SK-N-SH treated with all-trans-retinoic acid at 6 μM for 48 hours (cell line): ENCODE measurements around the gene SERPINH1.

Experiments used
- ATAC-seq: fragments of 200-7000 bp; cut with Tn5 transposase; 3 replicates; pipeline ENCODE4 v1.9.1; 2020; ENCODE audit warnings: mild to moderate bottlenecking, moderate library complexity
- ARNTL ChIP-seq: fragments of 450-650 bp; formaldehyde crosslinking; IDR thresholded peaks from 2 replicates; pipeline ENCODE4 v1.5.0; 2020; ENCODE audit warnings: low read depth, mild to moderate bottlenecking, moderate library complexity, borderline replicate concordance
- BACH2 ChIP-seq: fragments of 250-450 bp; sonication (Bioruptor Pico); IDR thresholded peaks from 2 replicates; pipeline ENCODE4 v1.9.0; 2021; ENCODE audit warnings: mild to moderate bottlenecking, borderline replicate concordance
- CREB5 ChIP-seq: fragments of 250-450 bp; sonication (Bioruptor Pico); IDR thresholded peaks from 2 replicates; pipeline ENCODE4 v1.5.1; 2020; ENCODE audit warnings: low read depth, mild to moderate bottlenecking, moderate library complexity
- CSDC2 ChIP-seq: fragments of 250-450 bp; sonication (Bioruptor Pico); IDR thresholded peaks from 2 replicates; pipeline ENCODE4 v1.5.0; 2020; ENCODE audit warnings: mild to moderate bottlenecking, moderate library complexity
- CSRNP3 ChIP-seq: fragments of 250-450 bp; sonication (Bioruptor Pico); IDR thresholded peaks from 2 replicates; pipeline ENCODE4 v1.5.1; 2021; ENCODE audit warnings: mild to moderate bottlenecking, moderate library complexity
- ESRRG ChIP-seq: fragments of 250-450 bp; sonication (Bioruptor Pico); IDR thresholded peaks from 2 replicates; pipeline ENCODE4 v1.6.1; 2021; ENCODE audit warnings: mild to moderate bottlenecking
- GLIS3 ChIP-seq: fragments of 250-450 bp; sonication (Bioruptor Pico); IDR thresholded peaks from 2 replicates; pipeline ENCODE4 v1.5.0; 2020; ENCODE audit warnings: mild to moderate bottlenecking, moderate library complexity
- OSR1 ChIP-seq: fragments of 250-450 bp; sonication (Bioruptor Pico); IDR thresholded peaks from 2 replicates; pipeline ENCODE4 v1.8.0; 2022; ENCODE audit warnings: moderate library complexity, mild to moderate bottlenecking, inconsistent platforms
- PATZ1 ChIP-seq: fragments of 250-450 bp; sonication (Bioruptor Pico); IDR thresholded peaks from 2 replicates; pipeline ENCODE4 v1.8.0; 2020; ENCODE audit warnings: mild to moderate bottlenecking, moderate library complexity, borderline replicate concordance
- POU6F1 ChIP-seq: fragments of 250-450 bp; sonication (Bioruptor Pico); IDR thresholded peaks from 2 replicates; pipeline ENCODE4 v1.8.0; 2021; ENCODE audit warnings: low read depth, mild to moderate bottlenecking, moderate library complexity, borderline replicate concordance
- PPARA ChIP-seq: fragments of 250-450 bp; sonication (Bioruptor Pico); IDR thresholded peaks from 2 replicates; pipeline ENCODE4 v1.5.0; 2020; ENCODE audit warnings: mild to moderate bottlenecking, borderline replicate concordance
- RARB ChIP-seq: fragments of 250-450 bp; sonication (Bioruptor Pico); IDR thresholded peaks from 2 replicates; pipeline ENCODE4 v1.8.0; 2021; ENCODE audit warnings: mild to moderate bottlenecking, moderate library complexity
- TCF4 ChIP-seq: fragments of 250-450 bp; sonication (Bioruptor Pico); IDR thresholded peaks from 2 replicates; pipeline ENCODE4 v1.8.0; 2021; ENCODE audit warnings: mild to moderate bottlenecking, moderate library complexity, borderline replicate concordance
- TOX ChIP-seq: fragments of 250-450 bp; sonication (Bioruptor Pico); IDR thresholded peaks from 2 replicates; pipeline ENCODE4 v1.8.0; 2021; ENCODE audit warnings: mild to moderate bottlenecking, moderate library complexity, borderline replicate concordance
- TSHZ2 ChIP-seq: fragments of 250-450 bp; sonication (Bioruptor Pico); IDR thresholded peaks from 2 replicates; pipeline ENCODE4 v1.5.0; 2020; ENCODE audit warnings: mild to moderate bottlenecking, moderate library complexity
- ZFP3 ChIP-seq: fragments of 250-450 bp; sonication (Bioruptor Pico); IDR thresholded peaks from 2 replicates; pipeline ENCODE4 v1.5.0; 2020; ENCODE audit warnings: mild to moderate bottlenecking, moderate library complexity
- ZFP30 ChIP-seq: fragments of 450-650 bp; formaldehyde crosslinking; IDR thresholded peaks from 2 replicates; pipeline ENCODE4 v1.5.0; 2022; ENCODE audit warnings: mild to moderate bottlenecking, moderate library complexity
- ZNF565 ChIP-seq: fragments of 450-650 bp; formaldehyde crosslinking; conservative IDR thresholded peaks from 2 replicates; pipeline ENCODE4 v1.5.0; 2020; ENCODE audit warnings: low read depth, mild to moderate bottlenecking, moderate library complexity
- ZNF70 ChIP-seq: fragments of 450-650 bp; formaldehyde crosslinking; IDR thresholded peaks from 2 replicates; pipeline ENCODE4 v1.5.0; 2020; ENCODE audit warnings: mild to moderate bottlenecking, moderate library complexity

SERPINH1 gene

GRCh38 chr11:75535071-75535470 is 27.0 kb upstream of the SERPINH1 start (continued):
- TF ChIP-seq OSR1 (CRISPR knock-in tag), result no peak
- no peak for TF ChIP-seq ARNTL (CRISPR knock-in tag)
- no peak for TF ChIP-seq ZNF565 (CRISPR knock-in tag)
- no peak for TF ChIP-seq CREB5 (CRISPR knock-in tag)
- TF ChIP-seq, all 23 proteins: peak for 0

- no peak for ATAC-seq
- no peak for TF ChIP-seq BACH2 (CRISPR knock-in tag)
- TF ChIP-seq ZFP3, result no peak
- TF ChIP-seq RARB, result no peak
- TF ChIP-seq, all 23 proteins: peak for 0
Observed at GRCh38 chr11:75536786-75537641, 25.0 kb upstream of the SERPINH1 start.

GRCh38 chr11:75537740-75538139 is 24.3 kb upstream of the SERPINH1 start:
- TF ChIP-seq ARNTL (CRISPR knock-in tag) (no peak), TCF4 (CRISPR knock-in tag) (no peak), ZFP30 (no peak), OSR1 (CRISPR knock-in tag) (no peak), ZNF565 (CRISPR knock-in tag) (no peak), TSHZ2 (no peak), RARB (no peak), ZFP3 (no peak), BACH2 (CRISPR knock-in tag) (no peak), POU6F1 (CRISPR knock-in tag) (no peak), GLIS3 (CRISPR knock-in tag) (no peak), ZNF70 (no peak), ESRRG (CRISPR knock-in tag) (no peak), TOX (CRISPR knock-in tag) (no peak)
- ATAC-seq, result no peak

GRCh38 chr11:75538150-75538942 is 23.7 kb upstream of the SERPINH1 start:
- ATAC-seq, result no peak
- TF ChIP-seq CREB5 (CRISPR knock-in tag) (no peak), ZNF565 (CRISPR knock-in tag) (no peak), CSRNP3 (no peak), CSDC2 (CRISPR knock-in tag) (no peak), ARNTL (CRISPR knock-in tag) (no peak), RARB (no peak), ZNF70 (no peak), PPARA (CRISPR knock-in tag) (no peak), PATZ1 (CRISPR knock-in tag) (no peak), TSHZ2 (no peak)
